Gastrocnemius medialis (tissue), 4 donors: Measurements from ENCODE around the gene CADM2.

ENCODE experiments used
- CTCF ChIP-seq, 5 experiments: fragments of 450-650 bp in 3 of 5; fragments of 200-600 bp in 2 of 5; sonication (generic) in 2 of 5; IDR thresholded peaks in 4 of 5; conservative IDR thresholded peaks in 1 of 5; 1 replicate in 4 of 5; 2 replicates in 1 of 5; pipeline ENCODE4 v1.5.1; 2016 to 2019; ENCODE audit warnings: antibody characterized with exemption in 5 of 5, mild to moderate bottlenecking in 3 of 5, moderate library complexity in 3 of 5
- POLR2A ChIP-seq, 2 donors: fragments of 450-650 bp; IDR thresholded peaks; one replicate each; pipeline ENCODE4 v1.6.1; 2017; ENCODE audit warnings: antibody characterized with exemption in 2 of 2, mild to moderate bottlenecking in 2 of 2, moderate library complexity in 2 of 2

- no peak for TF ChIP-seq CTCF (IDR thresholded peaks at IDR 0.05 in 4 of 5, conservative IDR thresholded peaks at IDR 0.05 in 1 of 5)
- TF ChIP-seq POLR2A (IDR thresholded peaks at IDR 0.05) = no peak
These were observed 357.5 kb downstream of the CADM2 start for GRCh38 chr3:85316252-85316651.
